Left ventricle myocardium inferior (tissue), 1 donor: Measurements from ENCODE around the gene CLDN16. TPM values are rescaled to one million over a fixed set of nuclear protein-coding genes. Genes with fewer than 3 reads are reported as not detected.

ENCODE experiments used
- DNase-seq: peaks from one replicate; pipeline ENCODE4 v3.0.0-alpha.2; 2020
- H3K27ac ChIP-seq: fragments of 200-600 bp; replicated peaks from 2 replicates; pipeline ENCODE4 v1.8.0; 2021
- H3K27me3 ChIP-seq: fragments of 200-600 bp; 2 replicates; pipeline ENCODE4 v1.8.0; 2021; ENCODE audit warnings: low read depth
- H3K36me3 ChIP-seq: fragments of 200-600 bp; 2 replicates; pipeline ENCODE4 v1.8.0; 2021
- H3K4me1 ChIP-seq: fragments of 200-600 bp; 2 replicates; pipeline ENCODE4 v1.8.0; 2021
- H3K4me3 ChIP-seq: fragments of 200-600 bp; 2 replicates; pipeline ENCODE4 v1.8.0; 2021; ENCODE audit warnings: mild to moderate bottlenecking, moderate library complexity
- H3K9me3 ChIP-seq: fragments of 200-600 bp; replicated peaks from 2 replicates; pipeline ENCODE4 v1.8.0; 2021
- intact Hi-C: fragments of 100-400 bp; cut with micrococcal nuclease; formaldehyde crosslinking; loops from one replicate; pipeline ENCODE4 v1.11.0; 2022
- total RNA-seq: library from RNA; stranded (reverse); fragmentation: NEBNext Ultra II Directional; extraction: Animal tissue kit (Norgen Biotek cat#: 25700); gene quantifications from one replicate; pipeline ENCODE4 v1.2.1, GENCODE V29; 2021
- TF ChIP-seq, protein P1 (sequence below): fragments of 200-600 bp; IDR thresholded peaks from 2 replicates; pipeline ENCODE4 v1.8.0; 2021; ENCODE audit warnings: antibody characterized with exemption, mild to moderate bottlenecking, borderline replicate concordance
- donor health status: DM: no; HTN: yes; CAD: no; lungs with severe emphysema.

Gene CLDN16
- total RNA-seq, 1 donor from 2014 or later: not detected

GRCh38 chr3:190378240-190378891 is 9.6 kb upstream of the CLDN16 start:
- intact Hi-C loops: no loop called here
- Histone ChIP-seq H3K27me3 (no peaks in the 10 kb centered on the region), H3K36me3 (no peaks in the 10 kb centered on the region), H3K9me3 (no peaks in the 10 kb centered on the region), H3K4me1 (no peaks in the 10 kb centered on the region), H3K27ac (no peak overlapping the region), H3K4me3 (no peak overlapping the region)
- DNase-seq: no peak
- TF ChIP-seq, protein P1, sequence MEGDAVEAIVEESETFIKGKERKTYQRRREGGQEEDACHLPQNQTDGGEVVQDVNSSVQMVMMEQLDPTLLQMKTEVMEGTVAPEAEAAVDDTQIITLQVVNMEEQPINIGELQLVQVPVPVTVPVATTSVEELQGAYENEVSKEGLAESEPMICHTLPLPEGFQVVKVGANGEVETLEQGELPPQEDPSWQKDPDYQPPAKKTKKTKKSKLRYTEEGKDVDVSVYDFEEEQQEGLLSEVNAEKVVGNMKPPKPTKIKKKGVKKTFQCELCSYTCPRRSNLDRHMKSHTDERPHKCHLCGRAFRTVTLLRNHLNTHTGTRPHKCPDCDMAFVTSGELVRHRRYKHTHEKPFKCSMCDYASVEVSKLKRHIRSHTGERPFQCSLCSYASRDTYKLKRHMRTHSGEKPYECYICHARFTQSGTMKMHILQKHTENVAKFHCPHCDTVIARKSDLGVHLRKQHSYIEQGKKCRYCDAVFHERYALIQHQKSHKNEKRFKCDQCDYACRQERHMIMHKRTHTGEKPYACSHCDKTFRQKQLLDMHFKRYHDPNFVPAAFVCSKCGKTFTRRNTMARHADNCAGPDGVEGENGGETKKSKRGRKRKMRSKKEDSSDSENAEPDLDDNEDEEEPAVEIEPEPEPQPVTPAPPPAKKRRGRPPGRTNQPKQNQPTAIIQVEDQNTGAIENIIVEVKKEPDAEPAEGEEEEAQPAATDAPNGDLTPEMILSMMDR: no peak

- H3K27ac ChIP-seq: no peak overlapping the region
- TF ChIP-seq, protein P1: no peak
- no peak for DNase-seq
- H3K9me3 ChIP-seq: no peaks in the 10 kb centered on the region
- intact Hi-C loops: no loop called here
- no peaks in the 10 kb centered on the region for H3K4me1 ChIP-seq
- no peaks in the 10 kb centered on the region for H3K27me3 ChIP-seq
- no peaks in the 10 kb centered on the region for H3K36me3 ChIP-seq
- no peak overlapping the region for H3K4me3 ChIP-seq
Measured at GRCh38 chr3:190380184-190380583, 7.8 kb upstream of the CLDN16 start.

DNA sequence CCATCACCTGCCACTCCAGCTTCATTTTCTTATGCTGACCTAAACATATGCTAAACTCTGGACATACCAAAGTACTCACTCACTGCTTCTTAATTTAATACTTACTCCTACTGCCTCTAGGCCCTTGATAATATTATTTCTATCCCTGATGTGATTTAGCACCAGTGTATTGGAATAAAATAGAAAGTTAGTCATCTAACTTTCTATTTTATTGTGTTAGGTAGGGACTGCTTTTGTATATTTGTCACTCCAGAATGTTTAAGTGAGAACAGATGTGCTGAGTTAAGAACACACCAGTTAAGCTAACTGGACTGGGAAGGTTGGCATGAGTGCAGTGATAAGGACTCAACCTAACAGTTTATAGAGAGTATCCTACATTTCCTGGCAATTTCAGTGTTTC is 6.5 kb upstream of the CLDN16 start:
- no peaks in the 10 kb centered on the region for H3K9me3 ChIP-seq
- H3K4me1 ChIP-seq: no peaks in the 10 kb centered on the region
- intact Hi-C loops: no loop called here
- no peaks in the 10 kb centered on the region for H3K27me3 ChIP-seq
- H3K4me3 ChIP-seq: no peak overlapping the region
- DNase-seq: no peak
- H3K27ac ChIP-seq: no peak overlapping the region
- TF ChIP-seq, protein P1: no peak
- no peaks in the 10 kb centered on the region for H3K36me3 ChIP-seq

GRCh38 chr3:190382082-190382481 is 5.9 kb upstream of the CLDN16 start:
- Histone ChIP-seq H3K4me3 (no peak overlapping the region), H3K27ac (no peak overlapping the region), H3K4me1 (no peaks in the 10 kb centered on the region), H3K27me3 (no peaks in the 10 kb centered on the region), H3K9me3 (no peaks in the 10 kb centered on the region), H3K36me3 (no peaks in the 10 kb centered on the region)
- TF ChIP-seq, protein P1: no peak
- DNase-seq: no peak
- intact Hi-C loops: no loop called here

GRCh38 chr3:190384309-190384756 is 3.6 kb upstream of the CLDN16 start:
- Histone ChIP-seq H3K27me3 (no peaks in the 10 kb centered on the region), H3K36me3 (no peaks in the 10 kb centered on the region), H3K4me3 (no peak overlapping the region), H3K4me1 (no peaks in the 10 kb centered on the region), H3K9me3 (no peaks in the 10 kb centered on the region), H3K27ac (no peak overlapping the region)
- no peak for DNase-seq
- intact Hi-C loops: no loop called here
- TF ChIP-seq, protein P1: peak; percentile 73
